ENCODE data around the gene CPNE6.
"Not testable (repeated sequence)": the region's sequence is repeated elsewhere in the genome, so short reads cannot be mapped to it uniquely, and the experiment has no call there.

Gene CPNE6

DNA sequence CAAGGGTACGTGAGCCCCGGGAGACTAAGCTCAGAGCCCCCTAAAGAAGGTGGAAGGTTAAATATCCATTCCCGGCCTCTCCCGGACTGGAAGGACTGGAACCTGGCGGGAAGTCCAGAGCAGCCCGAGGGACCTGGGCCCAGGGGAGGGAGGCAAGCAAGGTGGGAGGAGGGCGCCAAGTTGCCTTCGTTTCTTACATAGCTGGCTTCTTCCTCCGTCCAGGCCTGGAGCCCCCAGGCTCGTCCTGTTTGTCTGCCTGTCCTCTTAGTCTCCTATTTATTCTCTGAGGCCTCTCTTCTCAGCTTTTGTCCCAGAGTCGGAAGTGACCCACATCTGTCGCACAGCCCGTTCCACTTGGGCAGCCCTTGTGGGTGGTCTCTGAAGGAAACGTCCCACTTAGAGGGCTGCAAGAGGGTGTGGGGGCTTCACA is 23.5 kb downstream of the CPNE6 start:
- Mint-ChIP-seq H3K4me1 (peaks cover 30 to 37% of the 10 kb centered on the region in 2 donors), H3K9me3 (no peaks in the 10 kb centered on the region), H3K27ac (peak overlapping the region; percentile 99), H3K36me3 (peaks cover 19 to 34% of the 10 kb centered on the region in 2 donors), H3K4me3 (peak overlapping the region; percentile 95 to 99), H3K27me3 (no peaks in the 10 kb centered on the region)
- ATAC-seq (replicated peaks) (peak; percentile 8 to 10), DNase-seq (no peak)

DNA sequence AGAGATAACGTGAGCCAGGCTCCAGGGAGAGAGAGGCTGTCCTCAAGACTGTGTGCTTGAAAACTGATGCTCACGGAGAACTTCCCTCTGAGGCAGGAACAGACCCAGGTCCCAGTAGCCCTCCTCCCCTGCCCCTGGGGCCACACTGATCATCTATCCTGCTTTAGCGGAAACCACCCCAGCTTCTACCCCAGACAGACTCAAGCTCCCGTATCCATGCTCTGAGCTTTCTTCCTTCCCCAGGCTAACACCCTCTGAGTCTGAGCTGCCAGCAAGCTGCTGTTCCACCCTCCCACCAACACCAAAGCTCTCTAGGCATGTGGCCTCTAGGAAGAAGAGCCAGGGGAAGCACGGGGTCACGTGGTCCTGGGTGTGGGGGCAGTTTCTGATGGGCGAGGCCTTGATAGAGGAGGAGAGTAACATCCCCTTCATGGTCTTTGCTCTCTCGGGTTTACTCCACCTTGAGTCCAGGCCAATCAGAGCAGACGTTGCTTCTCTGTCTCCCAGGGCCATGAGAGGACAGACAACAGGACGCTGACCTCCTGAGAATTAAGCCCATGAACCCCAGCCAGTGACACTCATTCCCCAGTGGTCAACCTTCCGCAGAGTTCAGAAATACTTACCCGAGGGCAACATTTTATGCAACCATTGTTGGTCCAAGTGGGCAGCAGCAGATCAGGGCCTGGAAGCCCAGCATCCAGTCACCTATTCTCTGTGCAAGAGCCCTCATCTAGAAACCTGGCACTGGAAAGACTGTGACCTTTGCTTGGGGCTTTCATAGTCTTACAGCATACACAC is 24.1 kb downstream of the CPNE6 start:
- Mint-ChIP-seq H3K4me1 (peaks cover 29 to 36% of the 10 kb centered on the region in 2 donors), H3K27ac (peak overlapping the region; percentile 99), H3K9me3 (no peaks in the 10 kb centered on the region), H3K36me3 (peaks cover 22 to 38% of the 10 kb centered on the region in 2 donors), H3K4me3 (peak overlapping the region; percentile 95 to 99), H3K27me3 (no peaks in the 10 kb centered on the region)
- DNase-seq, result peak; percentile 90
- peak; percentile 84 to 85 for ATAC-seq (replicated peaks)

DNA sequence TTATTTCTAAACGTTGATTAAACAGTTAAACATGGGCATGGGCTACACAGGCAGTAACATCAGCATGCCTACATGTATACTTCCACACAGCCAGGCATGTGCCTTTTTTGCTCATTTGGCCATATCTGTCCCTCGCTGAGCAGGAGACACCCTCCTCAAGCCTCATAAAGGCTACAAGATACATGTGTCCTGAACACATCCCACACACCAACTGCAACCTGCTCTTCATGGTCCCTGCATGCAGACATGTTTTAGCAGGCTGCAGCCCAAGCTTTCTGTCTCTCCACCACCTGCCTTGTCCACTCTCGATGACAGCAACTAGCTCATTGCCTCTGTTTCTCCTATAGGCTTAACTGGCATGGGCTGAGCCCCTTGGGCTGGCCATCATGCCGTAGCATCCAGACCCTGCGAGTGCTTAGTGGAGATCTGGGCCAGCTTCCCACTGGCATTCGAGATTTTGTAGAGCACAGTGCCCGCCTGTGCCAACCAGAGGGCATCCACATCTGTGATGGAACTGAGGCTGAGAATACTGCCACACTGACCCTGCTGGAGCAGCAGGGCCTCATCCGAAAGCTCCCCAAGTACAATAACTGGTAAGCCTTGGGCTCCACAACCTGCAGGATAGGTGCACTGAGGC is 25.3 kb downstream of the CPNE6 start:
- H3K9me3 Mint-ChIP-seq, result no peaks in the 10 kb centered on the region
- H3K27me3 Mint-ChIP-seq, result no peaks in the 10 kb centered on the region
- DNase-seq (no peak), ATAC-seq (replicated peaks) (no peak)
- peak overlapping the region; percentile 85 for H3K27ac Mint-ChIP-seq
- peak overlapping the region; percentile 32 to 41 for H3K4me3 Mint-ChIP-seq
- H3K4me1 Mint-ChIP-seq, result peaks cover 28 to 37% of the 10 kb centered on the region in 2 donors
- H3K36me3 Mint-ChIP-seq, result peaks cover 28 to 48% of the 10 kb centered on the region in 2 donors

DNA sequence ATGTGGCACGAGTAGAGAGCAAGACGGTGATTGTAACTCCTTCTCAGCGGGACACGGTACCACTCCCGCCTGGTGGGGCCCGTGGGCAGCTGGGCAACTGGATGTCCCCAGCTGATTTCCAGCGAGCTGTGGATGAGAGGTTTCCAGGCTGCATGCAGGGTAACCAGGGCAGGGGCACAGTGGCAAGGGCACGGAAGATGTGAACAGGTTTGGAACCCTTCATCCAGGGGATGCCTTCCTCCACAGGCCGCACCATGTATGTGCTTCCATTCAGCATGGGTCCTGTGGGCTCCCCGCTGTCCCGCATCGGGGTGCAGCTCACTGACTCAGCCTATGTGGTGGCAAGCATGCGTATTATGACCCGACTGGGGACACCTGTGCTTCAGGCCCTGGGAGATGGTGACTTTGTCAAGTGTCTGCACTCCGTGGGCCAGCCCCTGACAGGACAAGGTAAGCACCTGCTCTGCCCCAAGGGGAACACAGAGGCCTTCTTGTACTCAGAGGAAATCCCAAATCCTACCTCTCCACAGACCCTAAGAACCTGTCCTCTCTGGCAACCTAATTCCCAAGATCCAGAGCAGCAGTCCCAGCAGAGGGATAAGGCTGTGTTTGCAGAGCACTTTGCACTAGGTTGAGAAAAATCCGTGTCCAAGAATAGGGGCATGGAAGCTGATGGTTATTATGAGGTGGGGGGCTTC is 27.0 kb downstream of the CPNE6 start:
- ATAC-seq (replicated peaks) (no peak), DNase-seq (no peak)
- Mint-ChIP-seq H3K27ac (peak overlapping the region; percentile 81), H3K4me3 (no peak overlapping the region), H3K4me1 (peaks cover 21 to 35% of the 10 kb centered on the region in 2 donors), H3K27me3 (no peaks in the 10 kb centered on the region), H3K9me3 (no peaks in the 10 kb centered on the region), H3K36me3 (peaks cover 37 to 59% of the 10 kb centered on the region in 2 donors)

DNA sequence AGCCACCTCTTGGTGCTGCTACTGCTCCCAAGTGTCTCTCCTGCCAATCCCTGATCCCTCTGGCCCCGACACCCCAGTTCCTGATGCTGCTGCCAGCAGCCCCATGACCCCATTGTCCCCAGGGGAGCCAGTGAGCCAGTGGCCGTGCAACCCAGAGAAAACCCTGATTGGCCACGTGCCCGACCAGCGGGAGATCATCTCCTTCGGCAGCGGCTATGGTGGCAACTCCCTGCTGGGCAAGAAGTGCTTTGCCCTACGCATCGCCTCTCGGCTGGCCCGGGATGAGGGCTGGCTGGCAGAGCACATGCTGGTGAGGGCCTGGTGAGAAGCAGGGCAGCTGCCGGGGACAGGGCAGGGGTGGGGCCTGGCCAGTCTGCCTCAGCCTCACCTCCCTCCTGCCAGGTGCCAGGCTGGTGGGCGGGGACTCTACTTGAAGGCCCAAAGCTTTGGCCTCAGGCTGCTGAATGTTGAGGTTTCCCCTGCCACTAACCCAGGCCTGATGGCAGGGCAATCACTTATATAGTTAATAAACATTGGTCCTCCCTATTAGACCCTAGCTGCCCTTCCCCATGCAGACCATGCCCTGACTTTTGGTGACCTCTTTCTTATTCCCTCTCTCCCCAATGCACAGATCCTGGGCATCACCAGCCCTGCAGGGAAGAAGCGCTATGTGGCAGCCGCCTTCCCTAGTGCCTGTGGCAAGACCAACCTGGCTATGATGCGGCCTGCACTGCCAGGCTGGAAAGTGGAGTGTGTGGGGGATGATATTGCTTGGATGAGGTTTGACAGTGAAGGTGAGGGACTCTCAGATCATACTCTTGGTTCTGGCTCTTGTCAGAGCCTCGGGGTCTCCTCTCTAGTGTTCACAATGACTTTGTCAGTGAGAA is 27.8 kb downstream of the CPNE6 start:
- H3K4me3 Mint-ChIP-seq, result no peak overlapping the region
- H3K36me3 Mint-ChIP-seq, result peaks cover 39 to 67% of the 10 kb centered on the region in 2 donors
- no peaks in the 10 kb centered on the region for H3K27me3 Mint-ChIP-seq
- H3K9me3 Mint-ChIP-seq, result no peaks in the 10 kb centered on the region
- ATAC-seq (replicated peaks) (no peak), DNase-seq (no peak)
- H3K4me1 Mint-ChIP-seq, result peaks cover 17 to 30% of the 10 kb centered on the region in 2 donors
- peak overlapping the region; percentile 81 for H3K27ac Mint-ChIP-seq

DNA sequence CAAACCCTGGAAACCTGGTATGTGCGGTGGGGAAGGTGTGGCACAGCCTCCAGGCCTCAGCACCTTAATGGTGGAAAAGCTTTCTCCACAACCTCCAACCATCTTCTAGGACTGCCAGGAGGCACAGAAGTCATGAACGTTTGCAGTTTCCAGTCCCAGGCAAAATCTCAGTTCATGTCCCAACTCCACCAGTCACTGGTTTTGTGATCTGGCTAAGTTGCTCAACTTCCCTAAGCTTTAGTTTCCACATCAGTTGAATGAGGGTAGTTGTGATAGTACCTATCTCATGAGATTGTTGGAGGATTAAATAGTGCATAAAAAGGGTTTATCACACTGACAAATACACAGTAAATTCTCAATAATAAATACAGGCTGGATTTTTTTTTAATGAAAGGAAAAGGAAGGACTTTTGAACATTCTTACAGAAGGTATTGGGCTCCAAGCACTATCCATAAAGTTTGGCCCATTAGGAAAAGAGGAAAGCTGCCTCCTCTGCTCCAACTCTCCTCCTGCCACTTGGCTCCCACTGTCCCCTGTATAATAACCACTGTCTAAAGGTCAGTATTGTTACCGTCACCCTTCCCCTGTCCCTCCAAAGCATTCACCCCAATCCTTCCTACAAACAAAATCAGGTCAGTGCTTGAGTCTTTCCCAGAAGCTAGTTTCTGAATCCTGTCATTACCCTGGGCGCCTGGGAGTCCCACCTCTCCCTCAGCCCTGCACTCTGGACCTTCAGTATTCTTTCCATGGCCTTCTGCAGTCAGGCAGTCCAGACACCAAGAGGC is 29.0 kb downstream of the CPNE6 start:
- H3K9me3 Mint-ChIP-seq, result peaks cover 0 to 4% of the 10 kb centered on the region in 2 donors
- DNase-seq (no peak), ATAC-seq (replicated peaks) (no peak)
- no peak overlapping the region for H3K4me3 Mint-ChIP-seq
- peaks cover 37 to 66% of the 10 kb centered on the region in 2 donors for H3K36me3 Mint-ChIP-seq
- peaks cover 15 to 20% of the 10 kb centered on the region in 2 donors for H3K4me1 Mint-ChIP-seq
- peak overlapping the region; percentile 78 for H3K27ac Mint-ChIP-seq
- no peaks in the 10 kb centered on the region for H3K27me3 Mint-ChIP-seq

DNA sequence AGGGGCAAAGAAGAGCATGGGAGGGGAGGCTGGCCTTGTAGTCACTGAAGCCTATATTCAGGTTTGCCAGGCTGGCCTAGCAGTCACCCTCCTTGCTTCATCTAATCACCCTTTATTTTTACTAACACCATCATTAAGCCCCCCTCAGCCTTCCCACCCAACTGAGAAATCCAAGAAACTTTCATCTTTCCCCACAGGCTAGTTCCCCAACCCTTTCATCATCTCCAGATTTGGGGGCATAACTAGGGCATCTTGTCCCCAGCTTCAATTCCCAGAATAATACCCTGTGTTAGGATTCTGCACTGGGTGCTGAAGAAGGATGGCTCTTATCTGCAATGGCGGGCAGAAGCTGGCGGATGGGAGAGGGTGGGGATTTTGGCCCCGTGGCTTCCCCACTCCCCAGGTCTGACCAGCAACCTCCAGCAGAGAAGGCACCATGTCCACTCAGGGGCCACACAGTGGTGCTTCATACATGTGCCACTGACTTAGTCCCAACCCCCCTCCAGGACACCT is 29.7 kb downstream of the CPNE6 start:
- Mint-ChIP-seq H3K27me3 (no peaks in the 10 kb centered on the region), H3K36me3 (peaks cover 35 to 62% of the 10 kb centered on the region in 2 donors), H3K4me3 (no peak overlapping the region), H3K27ac (peak overlapping the region; percentile 78), H3K4me1 (peaks cover 13 to 17% of the 10 kb centered on the region in 2 donors), H3K9me3 (peaks cover 0 to 4% of the 10 kb centered on the region in 2 donors)
- ATAC-seq (replicated peaks), result no peak
- no peak for DNase-seq

DNA sequence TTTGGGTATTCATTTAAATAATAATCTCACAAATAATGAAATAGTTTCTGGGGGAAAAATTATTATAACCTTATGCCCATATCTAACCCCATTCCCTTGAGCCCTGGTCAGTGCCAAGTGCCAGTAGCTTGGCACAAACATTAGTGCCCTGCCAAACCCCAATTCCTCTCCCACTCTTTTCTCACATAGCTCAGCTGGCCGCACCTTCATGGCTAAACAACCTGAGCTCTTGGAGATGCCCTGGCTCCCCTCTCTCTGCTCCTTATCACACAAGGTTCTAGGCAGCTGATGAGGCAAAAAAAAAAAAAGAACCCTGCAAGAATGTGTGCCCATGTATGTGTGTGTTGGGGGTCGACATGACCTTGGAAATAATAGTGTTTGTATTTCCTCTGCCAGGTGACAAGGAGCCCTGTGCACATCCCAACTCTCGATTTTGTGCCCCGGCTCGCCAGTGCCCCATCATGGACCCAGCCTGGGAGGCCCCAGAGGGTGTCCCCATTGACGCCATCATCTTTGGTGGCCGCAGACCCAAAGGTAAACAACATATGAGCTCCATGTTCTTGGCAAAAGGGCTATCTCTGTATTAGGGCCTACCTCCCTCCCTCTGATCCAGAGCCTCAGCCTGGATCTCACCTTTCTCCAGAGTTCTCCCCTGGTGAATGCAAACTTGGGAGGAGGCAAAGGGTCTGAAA is 31.1 kb downstream of the CPNE6 start:
- Mint-ChIP-seq H3K36me3 (peaks cover 29 to 54% of the 10 kb centered on the region in 2 donors), H3K27ac (no peak overlapping the region), H3K9me3 (peaks cover 0 to 4% of the 10 kb centered on the region in 2 donors), H3K4me1 (peaks cover 9 to 12% of the 10 kb centered on the region in 2 donors), H3K4me3 (no peak overlapping the region), H3K27me3 (no peaks in the 10 kb centered on the region)
- DNase-seq (no peak), ATAC-seq (replicated peaks) (no peak)

DNA sequence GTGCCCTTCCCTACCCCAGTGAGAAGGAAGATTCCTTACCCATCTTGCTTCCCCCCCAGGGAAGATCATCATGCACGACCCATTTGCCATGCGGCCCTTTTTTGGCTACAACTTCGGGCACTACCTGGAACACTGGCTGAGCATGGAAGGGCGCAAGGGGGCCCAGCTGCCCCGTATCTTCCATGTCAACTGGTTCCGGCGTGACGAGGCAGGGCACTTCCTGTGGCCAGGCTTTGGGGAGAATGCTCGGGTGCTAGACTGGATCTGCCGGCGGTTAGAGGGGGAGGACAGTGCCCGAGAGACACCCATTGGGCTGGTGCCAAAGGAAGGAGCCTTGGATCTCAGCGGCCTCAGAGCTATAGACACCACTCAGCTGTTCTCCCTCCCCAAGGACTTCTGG is 32.1 kb downstream of the CPNE6 start:
- Mint-ChIP-seq H3K27me3 (no peaks in the 10 kb centered on the region), H3K9me3 (peaks cover 0 to 4% of the 10 kb centered on the region in 2 donors), H3K27ac (no peak overlapping the region), H3K36me3 (peaks cover 25 to 50% of the 10 kb centered on the region in 2 donors), H3K4me3 (no peak overlapping the region), H3K4me1 (peaks cover 9 to 14% of the 10 kb centered on the region in 2 donors)
- ATAC-seq (replicated peaks), result no peak
- DNase-seq, result no peak

DNA sequence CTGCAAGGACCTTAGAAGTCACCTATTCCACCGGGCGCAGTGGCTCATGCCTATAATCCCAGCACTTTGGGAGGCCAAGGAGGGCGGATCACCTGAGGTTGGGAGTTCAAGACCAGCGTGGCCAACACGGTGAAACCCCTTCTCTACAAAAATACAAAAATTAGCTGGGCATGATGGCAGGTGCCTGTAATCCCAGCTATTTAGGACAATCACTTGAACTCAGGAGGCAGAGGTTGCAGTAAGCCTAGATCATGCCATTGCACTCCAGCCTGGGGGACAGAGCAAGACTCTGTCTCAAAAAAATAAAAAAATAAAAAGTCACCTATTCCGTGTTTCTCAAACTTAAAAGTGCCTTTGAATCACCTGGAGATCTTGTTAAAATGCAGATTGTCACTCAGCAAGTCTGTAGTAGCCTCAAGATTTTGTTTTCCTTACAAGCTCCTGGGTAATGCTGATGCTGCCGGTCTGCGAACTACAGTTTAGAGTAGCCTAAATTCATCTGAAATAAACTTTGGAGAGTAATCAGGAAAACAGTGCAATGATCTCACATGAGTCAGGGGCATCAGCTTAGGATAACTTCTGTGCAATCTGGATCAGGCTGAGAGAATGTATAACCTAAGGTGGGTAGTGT is 34.4 kb downstream of the CPNE6 start:
- not testable (repeated sequence) for H3K27ac Mint-ChIP-seq; H3K9me3 Mint-ChIP-seq; H3K27me3 Mint-ChIP-seq; H3K4me3 Mint-ChIP-seq; ATAC-seq (replicated peaks); DNase-seq
- peaks cover 10 to 18% of the 10 kb centered on the region in 2 donors for H3K4me1 Mint-ChIP-seq
- H3K36me3 Mint-ChIP-seq, result peaks cover 15 to 37% of the 10 kb centered on the region in 2 donors

DNA sequence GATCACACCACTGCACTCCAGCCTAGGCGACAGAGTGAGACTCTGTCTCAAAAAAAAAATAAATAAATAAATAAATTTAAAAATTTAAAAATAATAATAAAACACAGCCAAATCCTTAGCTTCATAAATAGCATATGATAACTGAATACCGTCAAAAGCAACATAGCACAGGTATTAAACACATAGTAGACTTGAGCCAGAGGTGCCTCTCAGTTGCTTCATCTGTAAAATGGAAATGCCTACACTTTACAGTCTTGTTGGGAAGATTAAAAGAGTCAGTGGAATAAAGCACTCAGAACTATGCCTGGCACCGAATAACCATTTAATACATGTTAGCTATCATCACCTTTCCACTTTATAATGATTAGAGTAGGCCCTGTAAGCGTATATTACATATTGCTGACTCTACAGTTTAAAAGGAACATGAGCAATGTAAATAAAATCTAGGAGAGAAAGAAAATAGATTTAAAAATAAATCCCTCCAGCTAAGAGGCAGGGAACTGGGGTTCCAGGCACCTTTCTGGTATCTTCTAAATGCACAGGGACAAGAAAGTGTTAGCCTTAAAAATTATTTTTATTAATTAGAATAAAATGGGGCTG is 35.4 kb downstream of the CPNE6 start:
- no peak for ATAC-seq (replicated peaks)
- Mint-ChIP-seq H3K27me3 (no peaks in the 10 kb centered on the region), H3K27ac (no peak overlapping the region), H3K36me3 (peaks cover 11 to 29% of the 10 kb centered on the region in 2 donors), H3K4me3 (no peak overlapping the region), H3K4me1 (peaks cover 8 to 15% of the 10 kb centered on the region in 2 donors), H3K9me3 (peaks cover 0 to 4% of the 10 kb centered on the region in 2 donors)
- no peak for DNase-seq
